Measurements from ENCODE around the gene KATNBL1. TPM values are rescaled to one million over a fixed set of nuclear protein-coding genes. Genes with fewer than 3 reads are reported as not detected.
A peak's percentile ranks its signal among the peaks of the same experiment; 100 is the strongest.

Gene KATNBL1, protein sequence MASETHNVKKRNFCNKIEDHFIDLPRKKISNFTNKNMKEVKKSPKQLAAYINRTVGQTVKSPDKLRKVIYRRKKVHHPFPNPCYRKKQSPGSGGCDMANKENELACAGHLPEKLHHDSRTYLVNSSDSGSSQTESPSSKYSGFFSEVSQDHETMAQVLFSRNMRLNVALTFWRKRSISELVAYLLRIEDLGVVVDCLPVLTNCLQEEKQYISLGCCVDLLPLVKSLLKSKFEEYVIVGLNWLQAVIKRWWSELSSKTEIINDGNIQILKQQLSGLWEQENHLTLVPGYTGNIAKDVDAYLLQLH
- total RNA-seq = 10 to 100 TPM; 40.1 to 54.8 TPM
- long read RNA-seq, donor 1, transcript KATNBL1-201 (10 exons, 2,723 nt) = major isoform, 8 of 17 reads
- long read RNA-seq, donor 1, partial matches to known transcripts = 3 of 17 reads
- long read RNA-seq, donor 1, other reads (novel, unspliced or antisense) = 5 of 17 reads
- long read RNA-seq, donor 2, transcript KATNBL1-201 (10 exons, 2,723 nt) = major isoform, 43 of 93 reads
- long read RNA-seq, donor 2, transcript KATNBL1-214 (5 exons, 924 nt) = minor isoform, 14 of 93 reads
- long read RNA-seq, donor 2, partial matches to known transcripts = 17 of 93 reads
- long read RNA-seq, donor 2, other reads (novel, unspliced or antisense) = 18 of 93 reads

DNA sequence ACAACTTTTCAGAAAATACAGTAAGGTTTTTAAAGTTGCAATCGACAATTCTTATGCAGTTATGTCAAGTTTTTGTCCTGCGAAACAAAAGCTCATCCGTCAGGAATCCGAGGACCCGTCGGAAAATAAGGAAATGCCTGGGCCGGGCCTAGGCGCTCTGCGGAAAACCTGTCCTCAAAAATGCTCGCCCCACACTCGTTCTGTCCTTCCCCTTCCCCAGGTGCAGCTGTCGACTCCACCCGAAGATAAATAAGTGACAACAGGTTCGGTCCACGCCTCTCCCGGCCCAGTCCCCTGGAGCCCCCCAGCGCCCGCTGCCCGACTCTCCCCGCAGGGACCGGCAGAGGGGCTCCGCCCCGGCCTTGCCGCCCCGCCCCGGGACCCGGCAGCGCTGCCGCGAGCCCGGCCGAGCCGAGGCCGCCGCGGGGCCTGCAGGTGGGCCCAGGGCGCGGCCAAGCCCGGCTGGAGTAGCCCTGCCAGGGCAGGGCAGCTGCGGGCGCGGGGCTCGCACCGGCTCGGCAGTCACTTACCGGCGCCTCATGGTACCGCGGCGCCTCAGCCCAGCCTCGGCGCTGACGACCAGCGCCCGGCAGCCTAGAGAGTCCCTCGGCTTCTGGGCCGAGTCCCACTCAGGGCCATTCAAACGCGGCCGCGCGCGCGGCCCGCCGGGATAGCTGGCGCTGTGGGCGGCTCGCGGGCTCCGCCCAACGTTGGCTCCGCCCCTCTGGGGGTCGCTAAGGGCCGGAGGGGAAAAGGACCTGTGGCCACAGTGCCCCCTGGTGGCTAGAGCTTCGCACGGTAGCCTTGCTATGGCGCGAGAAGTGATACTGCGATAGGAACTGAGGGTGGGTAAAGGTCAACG lies at the start of gene KATNBL1:
TSS of gene KATNBL1 (minus strand) at position 676 of the 862 bp plus-strand sequence. CDS start 46,420 bp downstream, outside the sequence.
- peak; percentile 99 for DNase-seq (ENCODE audit: low spot score)
- intact Hi-C loops (cut with DNase I) = loop anchor here (5.0 kb wide), 2 partner anchors 147 to 152 kb away; no protein-coding TSS in a partner anchor

DNA sequence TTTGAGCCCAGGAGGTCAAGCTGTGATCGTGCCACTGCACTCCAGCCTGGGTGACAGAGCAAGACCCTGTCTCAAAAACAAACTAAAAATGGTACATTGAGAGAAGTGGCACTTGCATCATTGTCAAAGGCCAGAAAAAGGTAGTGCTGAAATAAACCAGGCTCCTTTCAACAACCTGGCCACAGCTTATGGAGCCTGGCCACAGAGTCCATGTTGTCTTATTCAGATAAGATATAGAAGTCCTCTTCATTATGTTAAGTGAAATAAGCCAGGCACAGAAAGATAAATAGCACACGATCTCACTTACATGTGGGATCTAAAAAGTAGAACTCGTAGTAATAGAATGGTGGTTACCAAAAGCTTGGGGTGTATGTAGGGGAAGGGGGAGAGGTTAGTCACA lies 49.7 kb upstream of the KATNBL1 start:
- intact Hi-C loops (cut with DNase I) = no loop called here
- no peak for DNase-seq (ENCODE audit: low spot score)

- DNase-seq (ENCODE audit: low spot score) = no peak
- intact Hi-C loops (cut with DNase I) = no loop called here
Measured at GRCh38 chr15:34258151-34258550, 48.3 kb upstream of the KATNBL1 start.

- intact Hi-C loops (cut with DNase I) = no loop called here
- no peak for DNase-seq (ENCODE audit: low spot score)
Measured at GRCh38 chr15:34252545-34252944, 42.6 kb upstream of the KATNBL1 start.

DNA sequence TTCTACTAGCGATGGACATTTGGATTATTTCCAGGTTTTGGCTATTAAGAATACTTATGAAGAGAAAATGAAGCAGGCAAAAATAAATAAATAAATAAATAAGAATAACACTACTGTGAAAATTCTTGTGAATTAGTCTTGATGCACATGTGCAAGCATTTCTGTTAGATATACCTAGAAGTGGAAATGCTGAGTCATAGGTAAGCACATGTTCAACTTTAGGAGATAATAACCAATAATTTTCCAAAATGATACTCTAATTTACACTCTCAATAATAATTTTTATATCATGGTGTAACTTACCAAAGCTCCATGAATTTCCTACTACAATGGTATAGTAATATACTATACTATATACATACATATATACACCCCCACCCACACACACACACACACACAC lies 38.3 kb upstream of the KATNBL1 start:
- intact Hi-C loops (cut with DNase I) = loop anchor here in 1 of 2 donors (10.0 kb wide), 1 partner anchor 117 kb away; the partner anchor contains the start of gene LPCAT4
- DNase-seq (ENCODE audit: low spot score) = no peak

DNA sequence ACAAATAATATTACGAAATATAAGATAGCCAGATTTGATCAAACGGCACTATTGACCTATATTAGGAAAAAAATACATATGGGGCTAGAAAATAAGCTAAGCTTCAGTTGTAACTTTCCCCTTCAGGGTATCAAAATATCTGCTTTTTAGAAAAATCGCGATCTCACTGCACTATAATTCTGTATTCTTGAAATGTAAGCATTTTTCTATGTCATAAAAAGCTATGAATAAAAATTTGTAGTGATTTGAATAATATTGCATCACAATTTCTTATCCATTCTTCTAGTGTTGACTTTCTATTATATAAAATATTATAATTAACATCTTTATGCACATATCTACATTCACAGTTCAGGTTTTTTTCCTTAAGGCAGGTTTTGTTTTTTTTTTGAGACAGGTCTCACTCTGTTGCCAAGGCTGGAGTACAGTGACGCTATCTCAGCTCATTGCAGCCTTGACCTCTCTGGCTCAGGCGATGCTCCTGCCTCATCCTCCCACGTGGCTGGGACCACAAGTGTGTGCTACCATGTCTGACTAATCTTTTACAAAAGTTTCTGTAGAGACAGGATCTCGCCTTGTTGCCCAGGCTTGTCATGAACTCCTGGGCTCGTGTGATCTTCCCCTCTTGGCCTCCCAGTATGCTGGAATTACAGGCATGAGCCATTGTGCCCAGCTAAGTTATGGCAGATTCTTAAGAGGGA lies 36.5 kb upstream of the KATNBL1 start:
- DNase-seq (ENCODE audit: low spot score) = no peak
- intact Hi-C loops (cut with DNase I) = loop anchor here in 1 of 2 donors (10.0 kb wide), 1 partner anchor 118 kb away; the partner anchor contains the start of gene LPCAT4

DNA sequence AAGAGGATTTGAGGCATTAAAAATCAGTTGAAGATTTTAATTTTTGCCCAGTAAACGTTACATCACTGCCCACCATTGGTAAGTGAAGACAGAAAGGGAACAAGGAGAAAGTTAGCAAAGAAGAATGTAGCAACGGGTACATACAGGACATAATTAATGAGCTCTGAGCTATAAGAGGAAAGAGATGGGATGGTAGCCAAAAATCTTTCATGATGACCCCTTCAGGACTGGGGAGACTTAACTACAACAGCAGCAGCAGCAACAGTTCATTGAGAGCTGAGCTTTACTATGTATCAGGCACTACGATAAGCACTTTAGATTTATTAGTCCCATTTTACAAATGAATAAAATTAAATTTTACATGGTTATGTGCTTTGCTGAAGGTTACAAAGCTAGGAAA lies 33.3 kb upstream of the KATNBL1 start:
- DNase-seq (ENCODE audit: low spot score) = no peak
- intact Hi-C loops (cut with DNase I) = loop anchor here in 1 of 2 donors (10.0 kb wide), 1 partner anchor 122 kb away; the partner anchor contains the start of gene LPCAT4

DNA sequence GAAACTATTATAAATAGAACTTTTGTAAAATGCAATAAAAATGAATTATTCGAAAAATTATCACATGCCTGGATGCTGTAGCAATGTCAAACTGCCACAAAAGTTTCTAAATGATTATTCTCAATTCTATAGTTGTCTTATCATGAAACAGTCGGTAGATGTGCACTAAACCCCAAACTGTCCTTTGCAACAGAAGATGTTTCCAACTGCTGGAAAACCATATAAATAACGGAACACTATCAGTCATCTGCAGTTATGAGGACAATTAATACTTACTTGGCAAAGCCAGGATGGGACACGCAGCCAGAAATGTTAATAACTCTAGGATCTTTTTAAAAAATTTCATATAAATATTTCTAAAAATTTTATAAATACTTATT lies 32.4 kb upstream of the KATNBL1 start:
- DNase-seq (ENCODE audit: low spot score) = no peak
- intact Hi-C loops (cut with DNase I) = loop anchor here in 1 of 2 donors (10.0 kb wide), 1 partner anchor 122 kb away; the partner anchor contains the start of gene LPCAT4

GRCh38 chr15:34241376-34242330 lies 31.8 kb upstream of the KATNBL1 start:
- intact Hi-C loops (cut with DNase I) = loop anchor here in 1 of 2 donors (10.0 kb wide), 1 partner anchor 123 kb away; the partner anchor contains the start of gene LPCAT4
- no peak for DNase-seq (ENCODE audit: low spot score)

DNA sequence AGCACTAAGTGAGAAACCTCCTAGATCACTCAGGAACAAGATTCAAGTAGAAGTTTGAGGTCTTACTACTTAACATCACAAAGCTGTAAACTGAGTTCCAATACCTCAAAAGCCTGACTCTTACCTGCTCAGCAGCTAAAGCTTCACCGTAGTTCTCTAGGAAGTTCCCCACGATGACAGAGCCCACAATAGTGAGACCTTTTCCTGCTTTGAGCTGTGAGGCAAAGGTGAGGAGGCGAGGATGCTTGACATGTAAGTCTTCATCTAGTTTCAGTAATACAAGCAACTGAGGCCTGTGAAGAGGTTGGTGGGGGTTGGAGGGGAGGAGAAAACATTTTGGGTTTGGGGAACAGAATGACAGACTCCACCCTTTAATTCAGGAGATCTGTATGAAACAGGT lies 30.6 kb upstream of the KATNBL1 start:
- no peak for DNase-seq (ENCODE audit: low spot score)
- intact Hi-C loops (cut with DNase I) = loop anchor here in 1 of 2 donors (10.0 kb wide), 1 partner anchor 124 kb away; the partner anchor contains the start of gene LPCAT4

GRCh38 chr15:34239151-34239808 lies 29.4 kb upstream of the KATNBL1 start:
- intact Hi-C loops (cut with DNase I) = no loop called here
- no peak for DNase-seq (ENCODE audit: low spot score)

DNA sequence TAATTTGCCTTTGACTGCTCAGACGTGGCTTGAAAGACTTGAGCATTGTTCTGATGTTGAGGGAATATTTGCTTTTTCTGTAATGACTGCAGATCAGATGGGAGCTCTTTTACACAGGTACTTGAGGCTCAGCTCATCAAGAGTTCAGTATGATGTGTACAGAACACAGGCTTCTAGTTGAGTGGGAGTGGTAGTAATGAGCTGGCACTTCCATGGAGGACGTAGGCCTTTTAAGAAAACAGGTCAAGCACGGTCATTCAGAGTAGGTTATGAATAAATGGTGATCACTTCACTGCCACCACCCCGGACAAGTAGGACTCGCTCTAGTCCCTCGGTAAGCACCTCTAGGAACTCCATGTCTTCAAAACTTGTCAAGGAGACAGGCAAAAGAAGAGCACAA lies 23.7 kb upstream of the KATNBL1 start:
- intact Hi-C loops (cut with DNase I) = no loop called here

GRCh38 chr15:34223904-34224596 lies 14.2 kb upstream of the KATNBL1 start:
- DNase-seq (ENCODE audit: low spot score) = no peak
- intact Hi-C loops (cut with DNase I) = loop anchor here in 1 of 2 donors (10.0 kb wide), 1 partner anchor 119 kb away; the partner anchor contains the start of genes EMC7 and PGBD4

More for the DNA sequence above, 23.7 kb upstream of the KATNBL1 start:
- no peak for DNase-seq (ENCODE audit: low spot score)

- intact Hi-C loops (cut with DNase I) = no loop called here
- DNase-seq (ENCODE audit: low spot score) = no peak
Measured at GRCh38 chr15:34217587-34218225, 7.8 kb upstream of the KATNBL1 start.

DNA sequence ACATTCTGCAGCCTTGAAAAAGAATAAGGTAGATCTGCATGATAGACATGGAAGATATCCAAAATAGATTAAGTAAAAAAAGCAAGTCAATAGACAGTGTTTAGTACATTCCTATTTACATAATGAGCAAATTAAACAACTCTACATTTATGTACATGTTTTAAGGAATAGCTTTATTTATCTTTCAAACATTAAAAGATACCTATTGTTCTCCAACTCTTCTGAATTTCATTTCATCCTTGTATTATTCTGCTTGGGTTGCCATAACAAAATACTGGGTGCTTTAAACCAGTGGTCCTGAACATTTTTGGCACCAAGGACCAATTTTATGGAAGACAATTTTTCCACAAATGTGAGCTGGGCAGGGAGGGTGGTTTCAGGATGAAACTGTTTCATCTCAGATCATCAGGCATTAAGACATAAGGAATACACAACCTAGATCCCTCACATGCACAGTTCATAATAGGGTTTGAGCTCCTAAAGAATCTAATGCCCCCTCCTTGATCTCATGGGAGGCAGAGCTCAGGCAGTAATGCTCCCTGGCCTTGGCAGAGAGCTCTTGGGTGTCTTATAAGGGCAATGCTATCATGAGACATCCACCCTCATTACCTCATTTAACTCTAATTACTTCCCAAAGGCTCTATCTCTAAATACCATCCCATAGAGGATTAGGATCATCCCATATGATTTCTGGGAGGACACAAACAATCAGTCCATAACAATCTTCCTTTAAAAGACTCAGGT lies 6.8 kb upstream of the KATNBL1 start:
- intact Hi-C loops (cut with DNase I) = no loop called here
- no peak for DNase-seq (ENCODE audit: low spot score)

Data from posterior vena cava (tissue), 2 donors.